Sigmoid colon (tissue), 4 donors: Measurements from ENCODE around the gene SH3RF3.

ENCODE experiments used
- CTCF ChIP-seq, 4 experiments: fragments of 450-650 bp in 3 of 4; fragments of 200-600 bp in 1 of 4; IDR thresholded peaks; one replicate each; pipeline ENCODE4 v1.5.1; 2016 to 2019; ENCODE audit warnings: antibody characterized with exemption in 4 of 4, mild to moderate bottlenecking in 3 of 4, moderate library complexity in 2 of 4
- EP300 ChIP-seq, 4 donors: sonication (generic); formaldehyde crosslinking; IDR thresholded peaks; one replicate each; pipeline ENCODE4 v1.6.1; 2017; ENCODE audit warnings: antibody characterized with exemption in 4 of 4

- no peak for TF ChIP-seq CTCF (IDR thresholded peaks at IDR 0.05)
- no peak for TF ChIP-seq EP300 (IDR thresholded peaks at IDR 0.05)
Observed at GRCh38 chr2:109229094-109229675, 100.2 kb downstream of the SH3RF3 start.
